ENCODE data around the gene EXT2.

Gene EXT2

GRCh38 chr11:44150401-44150800 is 54.9 kb downstream of the EXT2 start:
- H3K4me3 ChIP-seq (replicated peaks in 1 of 2; ENCODE audit: low read depth in 2 of 2, low read length in 2 of 2): no peak overlapping the region
- DNase-seq (ENCODE audit: low read depth in 2 of 2): no peak
- TF ChIP-seq CTCF (IDR thresholded peaks at IDR 0.05; ENCODE audit: low read depth, low read length): no peak

- DNase-seq (ENCODE audit: low read depth in 2 of 2): no peak
- no peak for TF ChIP-seq CTCF (IDR thresholded peaks at IDR 0.05; ENCODE audit: low read depth, low read length)
- no peak overlapping the region for H3K4me3 ChIP-seq (replicated peaks in 1 of 2; ENCODE audit: low read depth in 2 of 2, low read length in 2 of 2)
Measured at GRCh38 chr11:44157019-44157418, 61.5 kb downstream of the EXT2 start.

- no peak for DNase-seq (ENCODE audit: low read depth in 2 of 2)
- no peak for TF ChIP-seq CTCF (IDR thresholded peaks at IDR 0.05; ENCODE audit: low read depth, low read length)
- H3K4me3 ChIP-seq (replicated peaks in 1 of 2; ENCODE audit: low read depth in 2 of 2, low read length in 2 of 2): no peak overlapping the region
Measured at GRCh38 chr11:44158384-44158783, 62.9 kb downstream of the EXT2 start.

GRCh38 chr11:44159848-44160721 is 64.6 kb downstream of the EXT2 start:
- no peak for DNase-seq (ENCODE audit: low read depth in 2 of 2)
- TF ChIP-seq CTCF (IDR thresholded peaks at IDR 0.05; ENCODE audit: low read depth, low read length): no peak
- H3K4me3 ChIP-seq (replicated peaks in 1 of 2; ENCODE audit: low read depth in 2 of 2, low read length in 2 of 2): no peak overlapping the region

- DNase-seq (ENCODE audit: low read depth in 2 of 2): no peak
- TF ChIP-seq CTCF (IDR thresholded peaks at IDR 0.05; ENCODE audit: low read depth, low read length): no peak
- no peak overlapping the region for H3K4me3 ChIP-seq (replicated peaks in 1 of 2; ENCODE audit: low read depth in 2 of 2, low read length in 2 of 2)
Measured at GRCh38 chr11:44162004-44162403, 66.5 kb downstream of the EXT2 start.

GRCh38 chr11:44162662-44163061 is 67.2 kb downstream of the EXT2 start:
- TF ChIP-seq CTCF (IDR thresholded peaks at IDR 0.05; ENCODE audit: low read depth, low read length): no peak
- DNase-seq (ENCODE audit: low read depth in 2 of 2): no peak

More at GRCh38 chr11:44162662-44163061, 67.2 kb downstream of the EXT2 start:
- no peak overlapping the region for H3K4me3 ChIP-seq (replicated peaks in 1 of 2; ENCODE audit: low read depth in 2 of 2, low read length in 2 of 2)

Data from cardiac fibroblast (primary cell).